T-helper 1 cell treated with Interleukin-12 subunit alpha and Interleukin-12 subunit beta and Interleukin-4 antibody, amounts not matched to agents 30 ng/mL and 1 ng/mL, for 36 hours (primary cell): Measurements from ENCODE around the gene SRSF12. TPM values are rescaled to one million over a fixed set of nuclear protein-coding genes. Genes with fewer than 3 reads are reported as not detected.
"Not testable (repeated sequence)": the region's sequence is repeated elsewhere in the genome, so short reads cannot be mapped to it uniquely, and the experiment has no call there.

Source experiments
- intact Hi-C: fragments of 100-400 bp; cut with micrococcal nuclease; formaldehyde crosslinking; loops from one replicate; pipeline ENCODE4 v1.15.1; 2024
- total RNA-seq: library from RNA; stranded (reverse); gene quantifications from 2 replicates; pipeline ENCODE4 v1.2.3, GENCODE V29; 2022

Gene SRSF12
- total RNA-seq, 1 donor from 2014 or later = not detected

GRCh38 chr6:89079511-89080234 is 38.2 kb downstream of the SRSF12 start:
- intact Hi-C loops = loop anchor here (1.0 to 5.0 kb wide), 18 partner anchors 27 to 1925 kb away; partner anchors contain the start of genes AKIRIN2, ANKRD6, CASP8AP2 and LYRM2

- intact Hi-C loops = no loop called here
Observed at GRCh38 chr6:89073840-89074239, 44.0 kb downstream of the SRSF12 start.

- intact Hi-C loops = no loop called here
Observed at GRCh38 chr6:89073014-89073620, 44.8 kb downstream of the SRSF12 start.

GRCh38 chr6:89071036-89071435 is 46.8 kb downstream of the SRSF12 start:
- intact Hi-C loops = no loop called here

GRCh38 chr6:89069536-89070163 is 48.2 kb downstream of the SRSF12 start:
- intact Hi-C loops = no loop called here

GRCh38 chr6:89068695-89069094 is 49.2 kb downstream of the SRSF12 start:
- intact Hi-C loops = no loop called here

GRCh38 chr6:89067796-89068195 is 50.1 kb downstream of the SRSF12 start:
- intact Hi-C loops = no loop called here

GRCh38 chr6:89066940-89067646 is 50.8 kb downstream of the SRSF12 start:
- intact Hi-C loops = no loop called here

GRCh38 chr6:89066121-89066520 is 51.8 kb downstream of the SRSF12 start:
- intact Hi-C loops = not testable (repeated sequence)

- intact Hi-C loops = not testable (repeated sequence)
Observed at GRCh38 chr6:89064931-89065330, 52.9 kb downstream of the SRSF12 start.

- intact Hi-C loops = no loop called here
Observed at GRCh38 chr6:89063881-89064280, 54.0 kb downstream of the SRSF12 start.

- intact Hi-C loops = no loop called here
Observed at GRCh38 chr6:89059227-89059626, 58.6 kb downstream of the SRSF12 start.

- intact Hi-C loops = no loop called here
Observed at GRCh38 chr6:89058627-89059026, 59.2 kb downstream of the SRSF12 start.

- intact Hi-C loops = no loop called here
Observed at GRCh38 chr6:89057759-89058158, 60.1 kb downstream of the SRSF12 start.

GRCh38 chr6:89054208-89054607 is 63.7 kb downstream of the SRSF12 start:
- intact Hi-C loops = no loop called here

GRCh38 chr6:89051676-89052075 is 66.2 kb downstream of the SRSF12 start:
- intact Hi-C loops = loop anchor here (1.0 kb wide), 1 partner anchor 28 kb away; no protein-coding TSS in a partner anchor

- intact Hi-C loops = no loop called here
Observed at GRCh38 chr6:89050697-89051096, 67.2 kb downstream of the SRSF12 start.

GRCh38 chr6:89050155-89050554 is 67.7 kb downstream of the SRSF12 start:
- intact Hi-C loops = no loop called here

- intact Hi-C loops = no loop called here
Observed at GRCh38 chr6:89048985-89049384, 68.9 kb downstream of the SRSF12 start.

GRCh38 chr6:89048288-89048923 is 69.5 kb downstream of the SRSF12 start:
- intact Hi-C loops = no loop called here

GRCh38 chr6:89047473-89047872 is 70.4 kb downstream of the SRSF12 start:
- intact Hi-C loops = no loop called here
